Adrenal gland (tissue), 12 donors: ENCODE data around the gene MARCHF9. TPM values are rescaled to one million over a fixed set of nuclear protein-coding genes. Genes with fewer than 3 reads are reported as not detected.

Source experiments
- DNase-seq, 7 donors: peaks; one replicate each; pipeline ENCODE4 v3.0.0-alpha.2; 2019 to 2020
- H3K27ac ChIP-seq, 5 donors: fragments of 200-600 bp; sonication (generic) in 4 of 5; 1 replicate in 3 of 5; 2 replicates in 2 of 5; pipeline versions ENCODE4 v1.5.1 to v1.8.0; 2016 to 2020; ENCODE audit warnings: mild to moderate bottlenecking in 1 of 5
- H3K27me3 ChIP-seq: fragments of 200-600 bp; 2 replicates; pipeline ENCODE4 v1.8.0; 2021
- H3K36me3 ChIP-seq, 2 donors: fragments of 200-600 bp; replicated peaks in 1 of 2; 1 replicate in 1 of 2; 2 replicates in 1 of 2; pipeline versions ENCODE4 v1.5.1 to v1.8.0; 2018 to 2022
- H3K4me1 ChIP-seq, 2 donors: fragments of 200-600 bp; replicated peaks in 1 of 2; 1 replicate in 1 of 2; 2 replicates in 1 of 2; pipeline versions ENCODE4 v1.5.1 to v1.8.0; 2018 to 2021
- H3K4me3 ChIP-seq, 4 donors: fragments of 200-600 bp; sonication (generic) in 3 of 4; one replicate each; pipeline ENCODE4 v1.5.1; 2016 to 2018
- H3K9me3 ChIP-seq, 3 donors: fragments of 200-600 bp; sonication (generic) in 1 of 3; replicated peaks in 1 of 3; 1 replicate in 2 of 3; 2 replicates in 1 of 3; pipeline versions ENCODE4 v1.5.1 to v1.8.0; 2016 to 2021
- CTCF ChIP-seq, 6 experiments: fragments of 450-650 bp in 4 of 6; fragments of 200-600 bp in 2 of 6; sonication (generic) in 1 of 6; IDR thresholded peaks; 1 replicate in 5 of 6; 2 replicates in 1 of 6; pipeline versions ENCODE4 v1.5.1 to v1.8.0; 2016 to 2021; ENCODE audit warnings: antibody characterized with exemption in 6 of 6, mild to moderate bottlenecking in 2 of 6, moderate library complexity in 1 of 6
- POLR2A ChIP-seq, 2 donors: fragments of 450-650 bp; IDR thresholded peaks; one replicate each; pipeline ENCODE4 v1.6.1; 2017; ENCODE audit warnings: antibody characterized with exemption in 2 of 2, mild to moderate bottlenecking in 2 of 2, moderate library complexity in 1 of 2
- WGBS, 4 donors: extraction: QIAGEN DNeasy Blood & Tissue Kit in 2 of 4; methylation state at CpG; one replicate each; pipeline versions ENCODE4 v1.1.5 to v1.1.7; 2013 to 2017; 5-methylcytosine and 5-hydroxymethylcytosine counted together
- intact Hi-C, 2 donors: fragments of 100-400 bp; cut with DNase I; formaldehyde crosslinking; loops; one replicate each; pipeline versions ENCODE4 v1.14.1 to v1.15.0; 2022 to 2023
- polyA plus RNA-seq, 3 donors: library from polyadenylated mRNA; stranded (reverse); fragments of 200-250 nt in 2 of 3; fragments of 350-450 nt in 1 of 3; fragmentation: Illumina TruSeq in 1 of 3; extraction: RNeasy Lipid Tissue Mini Kit (QIAGEN cat#74804) in 1 of 3; gene quantifications; one replicate each; pipeline ENCODE4 v1.2.3, GENCODE V29; 2013 to 2014
- total RNA-seq, 9 donors: library from RNA; depleted of rRNA in 4 of 9; stranded (reverse); fragments of >200 nt in 4 of 9; fragments of 120-200 nt in 1 of 9; fragmentation: NEBNext Ultra II Directional in 1 of 9; extraction: Animal tissue kit (Norgen Biotek cat#: 25700) in 1 of 9; gene quantifications; one replicate each; pipeline versions ENCODE4 v1.1.0 to v1.2.4, GENCODE V29; 2013 to 2023
- donor health status: healthy with polysubstance abuse.
- donor health status: Bipolar disorder and iron deficiency.
- donor health status: DM: yes; HTN: yes; CAD: no.
- donor health status: DM: no; HTN: no; CAD: no.
- donor health status: DM: no; HTN: no; CAD: no.
- donor health status: DM: yes; HTN: yes; CAD: no.

The MARCHF9 gene
- total and polyA plus RNA-seq, 12 donors: 6.7 to 45.1 (median 16.6) TPM

- Histone ChIP-seq H3K4me3 (no peak overlapping the region), H3K9me3 (no peaks in the 10 kb centered on the region), H3K27me3 (no peaks in the 10 kb centered on the region), H3K4me1 (peaks cover 12 to 13% of the 10 kb centered on the region in 2 donors), H3K36me3 (peaks cover 0 to 5% of the 10 kb centered on the region in 2 donors), H3K27ac (no peak overlapping the region)
- 85 to 93% (median 89%) methylated on average over 2 of the region's 2 CpGs for WGBS, 4 donors
- no peak for DNase-seq
- intact Hi-C loops: no loop called here
- no peak for TF ChIP-seq CTCF (IDR thresholded peaks at IDR 0.05)
- TF ChIP-seq POLR2A (IDR thresholded peaks at IDR 0.05): no peak
These were observed 21.3 kb downstream of the MARCHF9 start for GRCh38 chr12:57776247-57776587.

- Histone ChIP-seq H3K27me3 (no peaks in the 10 kb centered on the region), H3K36me3 (peaks cover 0 to 5% of the 10 kb centered on the region in 2 donors), H3K4me1 (peaks cover 7 to 8% of the 10 kb centered on the region in 2 donors), H3K4me3 (no peak overlapping the region), H3K27ac (no peak overlapping the region), H3K9me3 (no peaks in the 10 kb centered on the region)
- DNase-seq: no peak
- TF ChIP-seq POLR2A (IDR thresholded peaks at IDR 0.05) (no peak), CTCF (IDR thresholded peaks at IDR 0.05) (no peak)
- 91 to 97% (median 92%) methylated on average over 7 of the region's 7 CpGs for WGBS, 4 donors
- intact Hi-C loops: no loop called here
These were observed 22.5 kb downstream of the MARCHF9 start for GRCh38 chr12:57777367-57777766.

GRCh38 chr12:57777911-57778310, 23.0 kb downstream of the MARCHF9 start:
- no peak for DNase-seq
- TF ChIP-seq POLR2A (IDR thresholded peaks at IDR 0.05): no peak
- TF ChIP-seq CTCF (IDR thresholded peaks at IDR 0.05): no peak
- H3K4me1 ChIP-seq: peaks cover 6 to 8% of the 10 kb centered on the region in 2 donors
- H3K36me3 ChIP-seq: peaks cover 0 to 5% of the 10 kb centered on the region in 2 donors
- H3K4me3 ChIP-seq: no peak overlapping the region
- no peaks in the 10 kb centered on the region for H3K27me3 ChIP-seq
- intact Hi-C loops: no loop called here
- no peak overlapping the region for H3K27ac ChIP-seq
- H3K9me3 ChIP-seq: no peaks in the 10 kb centered on the region
- WGBS, 4 donors: 89 to 93% (median 92%) methylated on average over 7 of the region's 7 CpGs

- Histone ChIP-seq H3K27me3 (no peaks in the 10 kb centered on the region), H3K9me3 (no peaks in the 10 kb centered on the region), H3K36me3 (peaks cover 0 to 5% of the 10 kb centered on the region in 2 donors), H3K27ac (no peak overlapping the region), H3K4me1 (peaks cover 7 to 15% of the 10 kb centered on the region in 2 donors), H3K4me3 (no peak overlapping the region)
- intact Hi-C loops: no loop called here
- WGBS, 4 donors: 24 to 67% (median 46%) methylated on average over 1 of the region's 1 CpG
- peak in 1 of 7 donors; percentile 28 for DNase-seq
- TF ChIP-seq CTCF (IDR thresholded peaks at IDR 0.05) (no peak), POLR2A (IDR thresholded peaks at IDR 0.05) (no peak)
These were observed 24.8 kb downstream of the MARCHF9 start for GRCh38 chr12:57779736-57780135.
